T follicular helper cell (primary cell): ENCODE data around the gene AANAT.
"Not testable (repeated sequence)": the region's sequence is repeated elsewhere in the genome, so short reads cannot be mapped to it uniquely, and the experiment has no call there.

Source experiments
- DNase-seq: peaks from one replicate; pipeline ENCODE4 v3.0.0-alpha.2; 2020; ENCODE audit warnings: low read depth

The AANAT gene

DNA sequence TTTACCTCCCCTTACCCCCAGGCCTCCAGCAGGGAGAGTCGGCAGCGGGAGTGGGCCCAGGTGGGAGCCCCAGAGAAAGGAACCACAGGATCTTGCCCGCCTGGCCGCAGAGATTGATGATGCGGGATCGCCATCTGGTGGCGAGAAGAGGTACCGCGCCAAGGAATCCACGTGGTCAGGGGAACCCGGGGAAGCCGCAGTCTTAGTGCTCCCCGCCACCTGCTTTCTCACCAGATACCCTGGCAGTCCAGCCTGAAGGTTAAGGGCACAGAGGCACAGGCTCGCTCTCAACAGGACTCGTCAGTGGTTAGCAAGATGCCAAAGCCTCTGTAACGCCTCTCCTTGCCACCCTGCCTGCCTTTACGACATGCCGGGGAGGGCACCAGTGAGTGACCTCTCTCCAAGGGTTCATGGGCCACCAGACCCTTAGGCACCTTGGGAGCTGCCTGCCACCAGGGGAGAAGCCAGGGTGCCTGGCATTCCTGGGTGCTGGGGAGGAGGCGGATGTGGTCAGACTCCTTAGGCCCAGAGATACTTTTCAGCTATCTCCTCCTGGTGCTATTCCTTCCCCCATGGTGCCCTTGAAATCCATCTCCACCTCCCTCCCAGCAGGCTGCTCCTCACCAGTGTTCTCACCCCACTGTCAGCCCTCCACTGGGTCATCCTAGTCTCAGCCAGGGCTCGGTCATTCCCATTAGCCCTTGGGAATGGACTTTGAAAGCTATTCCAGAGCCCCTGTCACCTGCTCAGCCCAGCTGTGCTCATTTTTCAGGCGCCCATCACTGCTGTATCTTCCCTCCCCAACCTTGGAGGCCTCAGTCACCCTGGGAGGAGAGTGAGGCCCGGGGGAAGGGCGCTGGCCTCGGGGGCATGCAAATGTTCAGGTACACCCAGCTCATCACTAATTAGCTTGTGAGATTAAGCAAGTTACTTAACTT, 39.3 kb downstream of the AANAT start:
- peak; percentile 80 for DNase-seq

DNA sequence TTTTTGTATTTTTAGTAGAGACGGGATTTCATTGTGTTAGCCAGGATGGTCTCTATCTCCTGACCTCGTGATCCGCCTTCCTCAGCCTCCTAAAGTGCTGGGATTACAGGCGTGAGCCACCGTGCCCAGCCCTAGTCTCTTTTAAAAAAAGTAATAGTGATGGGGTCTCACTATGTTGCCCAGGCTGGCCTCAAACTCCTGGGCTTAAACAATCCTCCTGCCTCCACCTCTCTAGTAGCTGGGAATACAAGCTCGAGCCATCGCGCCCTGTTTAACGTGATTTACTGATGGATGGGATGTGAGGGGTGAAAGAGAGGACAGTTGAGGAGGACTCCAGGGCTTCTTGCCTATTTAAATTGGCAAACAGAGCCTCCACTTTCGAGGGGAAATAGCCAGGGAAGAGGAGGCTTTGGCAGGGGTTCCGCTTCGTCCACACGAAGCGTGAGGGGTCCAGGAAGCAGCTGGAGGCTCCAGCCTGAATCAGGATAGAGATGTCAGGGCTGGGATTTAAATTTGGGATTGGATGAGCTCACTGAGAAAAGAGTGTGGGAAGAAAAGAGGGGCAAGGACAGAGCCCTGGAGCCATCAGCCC, 41.2 kb downstream of the AANAT start:
- DNase-seq = not testable (repeated sequence)

DNA sequence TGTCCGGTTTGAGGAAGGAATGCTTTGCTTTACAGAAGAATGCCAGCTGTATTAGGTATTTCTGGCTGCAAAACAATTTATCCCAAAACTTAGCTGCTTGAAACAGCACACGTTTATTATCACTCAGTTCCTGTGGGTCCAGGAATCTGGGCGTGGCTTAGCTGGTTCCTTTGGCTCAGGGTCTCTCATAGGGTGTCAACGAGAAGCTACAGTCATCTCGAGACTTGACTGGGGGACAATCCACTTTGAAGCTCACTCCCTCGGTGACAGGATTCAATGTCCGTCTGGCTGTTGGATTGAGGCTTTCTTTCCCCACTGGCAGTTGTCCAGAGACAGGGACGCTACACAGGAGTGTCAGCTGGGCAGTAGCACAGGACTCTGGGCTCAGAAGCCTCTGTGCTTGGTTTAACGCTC, 43.4 kb downstream of the AANAT start:
- no peak for DNase-seq

DNA sequence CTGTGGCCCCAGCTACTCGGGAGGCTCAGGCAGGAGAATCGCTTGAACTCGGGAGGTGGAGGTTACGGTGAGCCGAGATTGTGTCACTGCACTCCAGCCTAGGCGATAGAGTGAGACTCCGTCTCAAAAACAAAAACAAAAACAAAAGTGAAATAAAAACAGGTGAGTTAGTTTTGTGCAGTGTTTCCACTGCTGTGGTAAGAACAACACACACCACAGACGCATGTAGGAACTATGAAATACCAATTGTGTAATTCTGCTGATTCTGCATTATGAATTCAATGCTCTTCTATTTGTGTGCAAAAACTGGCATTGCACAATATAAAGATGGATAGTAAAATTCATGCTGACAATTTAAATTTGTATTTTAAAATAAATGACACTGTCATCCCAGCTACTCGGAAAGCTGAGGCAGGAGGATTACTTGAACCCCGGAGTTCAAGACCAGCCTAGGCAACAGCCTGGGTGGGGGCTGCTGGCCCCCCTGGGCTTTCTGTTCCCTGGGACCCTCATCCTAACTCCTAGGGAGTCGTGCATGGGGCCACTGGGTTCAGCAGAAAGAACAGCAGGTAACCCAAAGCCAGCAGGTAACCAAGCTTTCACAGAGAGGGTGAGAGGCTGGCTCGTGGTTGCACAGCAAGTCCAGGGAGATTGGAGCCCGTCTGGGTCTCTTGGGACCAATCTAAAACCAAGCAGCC, 44.4 kb downstream of the AANAT start:
- DNase-seq = no peak

DNA sequence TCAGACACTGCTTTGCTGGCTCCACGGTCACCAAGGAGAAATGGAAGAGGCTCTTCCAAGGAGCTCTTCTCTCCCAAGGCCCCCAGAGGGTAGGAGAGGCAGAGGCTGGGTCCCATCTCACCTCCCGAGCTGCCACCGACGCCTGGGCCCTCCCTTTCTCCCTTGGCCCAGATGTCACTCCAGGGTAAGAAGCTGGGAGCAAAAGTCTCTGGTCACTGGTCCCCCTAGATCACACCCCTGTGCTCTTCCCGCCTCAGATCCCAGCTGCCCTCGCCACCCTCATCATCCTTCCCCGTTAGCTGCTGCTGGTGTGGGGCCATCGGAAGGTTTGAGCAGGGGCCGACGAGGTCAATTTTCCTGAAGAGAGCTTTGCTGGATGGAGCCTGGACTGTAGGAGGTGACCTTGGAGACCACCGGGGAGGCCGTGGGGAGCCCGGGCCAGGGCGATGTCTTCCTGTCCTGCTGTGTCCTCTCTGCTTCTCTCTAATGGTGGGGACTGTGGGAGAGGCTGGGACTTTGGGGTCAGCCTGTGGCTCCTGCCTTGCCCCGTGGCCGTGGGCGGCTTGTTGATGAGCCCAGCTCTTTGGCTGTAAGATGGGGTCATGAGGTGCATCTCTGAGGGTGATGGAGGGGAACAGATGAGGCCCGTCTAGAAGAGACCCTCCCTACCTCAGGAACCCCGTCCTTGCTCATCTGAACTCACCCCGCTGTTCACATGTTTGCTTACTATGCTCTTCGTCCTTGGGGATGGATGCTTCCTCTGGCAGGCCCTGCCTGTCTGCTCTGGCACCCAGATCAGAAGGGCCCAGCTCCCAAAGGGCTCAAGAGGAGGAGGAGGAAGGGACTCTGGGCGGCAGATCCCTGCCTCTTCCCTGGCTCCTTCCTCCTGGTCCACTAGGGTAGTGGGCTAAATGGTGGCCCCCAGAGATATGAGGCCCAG, 45.2 kb downstream of the AANAT start:
- no peak for DNase-seq

DNA sequence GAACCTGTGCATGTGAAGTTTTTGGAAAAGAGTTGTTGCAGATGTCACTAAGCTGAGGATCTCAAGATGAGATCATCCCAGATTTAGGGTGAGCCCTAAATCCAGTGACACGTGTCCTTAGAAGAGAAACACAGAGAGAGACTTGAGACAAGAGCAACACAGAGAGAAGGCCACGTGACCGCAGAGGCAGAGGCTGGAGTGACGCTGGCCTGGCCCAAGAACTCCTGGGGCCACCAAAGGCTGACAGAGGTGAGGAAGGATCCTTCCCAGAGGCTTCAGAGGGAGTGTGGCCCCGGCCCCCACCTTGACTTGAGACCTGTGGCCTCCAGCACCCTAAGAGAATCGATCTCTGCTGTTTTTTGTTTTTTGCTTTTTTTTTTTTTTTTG, 45.9 kb downstream of the AANAT start:
- no peak for DNase-seq

DNA sequence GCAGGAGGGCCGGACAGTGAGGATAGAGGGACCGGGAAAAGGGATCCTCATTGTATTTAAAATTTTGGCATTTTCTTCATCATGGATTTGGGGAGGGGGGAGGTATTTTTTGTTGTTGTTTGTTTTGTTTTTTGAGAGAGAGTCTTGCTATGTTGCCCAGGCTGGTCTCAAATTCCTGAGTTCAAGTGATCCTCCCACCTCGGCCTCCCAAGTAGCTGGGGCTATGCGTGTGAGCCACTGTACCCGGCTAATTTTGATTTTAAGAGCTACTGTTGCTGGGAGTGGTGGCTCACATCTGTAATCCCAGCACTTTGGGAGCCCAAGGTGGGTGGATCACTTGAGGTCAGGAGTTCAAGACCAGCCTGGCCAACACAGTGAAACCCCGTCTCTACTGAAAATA, 47.0 kb downstream of the AANAT start:
- not testable (repeated sequence) for DNase-seq

DNA sequence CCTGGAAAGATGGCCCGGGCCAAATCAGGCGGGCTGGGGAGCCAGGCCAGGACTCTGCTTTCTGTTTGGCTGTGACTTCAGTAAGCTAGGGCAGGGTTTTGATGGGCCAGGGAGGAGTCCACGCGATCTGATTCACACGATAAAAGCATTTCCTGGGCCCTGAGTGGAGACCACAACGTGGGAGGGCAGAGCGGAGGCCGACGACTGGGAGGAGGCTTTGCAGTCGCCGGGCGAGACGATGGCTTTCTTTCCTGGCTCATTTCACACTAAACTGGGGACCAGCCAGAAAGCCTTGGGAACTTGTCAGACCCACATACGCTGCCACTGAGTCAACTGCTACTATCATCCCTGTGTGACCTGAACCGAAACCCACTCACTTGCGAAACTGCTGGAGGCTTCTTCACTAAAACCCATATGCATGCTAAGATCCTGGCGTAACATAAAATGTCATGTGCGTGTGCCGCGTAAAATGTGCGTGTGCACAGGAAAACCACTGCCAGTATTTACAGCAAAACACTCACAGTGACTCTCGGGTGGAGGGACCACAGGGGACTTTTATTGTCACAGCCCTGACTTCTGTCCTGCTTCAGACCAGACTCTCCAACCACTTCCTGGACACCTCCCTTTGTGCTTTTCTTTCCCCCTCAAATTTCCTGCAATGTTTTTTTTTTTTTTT, 48.0 kb downstream of the AANAT start:
- peak; percentile 71 for DNase-seq

DNA sequence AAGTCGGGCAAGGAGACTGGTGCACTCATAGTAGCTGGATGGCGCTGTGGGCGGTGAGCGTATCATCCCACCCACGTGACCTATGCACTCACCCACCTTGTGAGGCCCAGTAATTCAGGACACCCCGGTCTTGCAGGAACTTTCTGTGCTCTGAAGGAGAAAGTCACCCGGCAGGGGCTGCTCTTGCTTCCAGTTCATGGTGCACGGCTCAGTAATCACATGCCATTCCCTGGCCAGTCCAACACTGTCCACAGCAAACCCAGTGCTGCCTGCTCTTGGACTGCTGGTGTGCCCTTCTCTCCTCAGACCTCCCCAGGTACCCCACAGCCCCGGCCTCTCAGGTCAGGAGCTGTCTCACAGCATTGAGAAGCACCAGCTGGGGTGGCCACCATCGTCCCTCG, 50.2 kb downstream of the AANAT start:
- no peak for DNase-seq

DNA sequence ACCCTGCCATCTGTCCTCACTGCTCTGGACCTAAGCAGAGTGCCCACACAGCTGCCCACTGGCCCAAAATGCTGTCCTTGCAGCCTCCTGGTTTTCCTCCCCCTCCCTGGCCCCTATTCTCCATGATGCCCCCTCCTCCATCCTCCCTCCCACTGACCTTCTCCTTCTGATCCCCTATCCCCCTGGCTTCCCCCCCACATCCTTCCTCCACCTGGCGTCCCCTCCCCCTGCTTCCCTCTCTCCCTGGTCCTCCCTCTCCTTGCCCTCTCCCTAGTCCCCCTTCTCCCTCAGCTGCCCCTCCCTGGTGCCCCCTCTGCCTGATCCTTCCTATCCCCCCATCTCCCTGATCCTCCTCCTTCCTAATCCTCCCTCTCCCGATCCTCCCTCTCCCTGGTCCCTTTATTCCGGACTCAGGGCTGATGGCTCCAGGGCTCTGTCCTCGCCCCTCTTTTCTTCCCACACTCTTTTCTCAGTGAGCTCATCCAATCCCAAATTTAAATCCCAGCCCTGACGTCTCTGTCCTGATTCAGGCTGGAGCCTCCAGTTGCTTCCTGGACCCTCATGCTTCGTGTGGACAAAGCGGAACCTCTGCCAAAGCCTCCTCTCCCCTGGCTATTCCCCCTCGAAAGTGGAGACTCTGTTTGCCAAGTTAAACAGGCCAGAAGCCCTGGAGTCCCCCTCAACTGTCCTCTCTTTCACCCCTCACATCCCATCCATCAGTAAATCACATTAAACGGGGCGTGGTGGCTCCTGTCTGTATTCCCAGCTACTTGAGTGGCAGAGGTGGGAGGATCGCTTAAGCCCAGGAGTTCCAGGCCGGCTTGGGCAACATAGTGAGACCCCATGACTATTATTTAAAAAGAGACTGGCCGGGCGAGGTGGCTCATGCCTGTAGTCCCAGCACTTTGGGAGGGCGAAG, 51.9 kb downstream of the AANAT start:
- no peak for DNase-seq
